ENCODE data around the gene MRPL11.

GRCh38 chr11:66454828-66455227 lies 16.2 kb upstream of the MRPL11 start:
- TF ChIP-seq CTCF (IDR thresholded peaks at IDR 0.05; ENCODE audit: low read length) (no peak), EZH2 (optimal IDR thresholded peaks at IDR 0.05; ENCODE audit: low read depth, low read length) (no peak), EZH2phosphoT487 (IDR thresholded peaks at IDR 0.05; ENCODE audit: low read length) (no peak)
